ENCODE measurements around the gene SEMA4B.

DNA sequence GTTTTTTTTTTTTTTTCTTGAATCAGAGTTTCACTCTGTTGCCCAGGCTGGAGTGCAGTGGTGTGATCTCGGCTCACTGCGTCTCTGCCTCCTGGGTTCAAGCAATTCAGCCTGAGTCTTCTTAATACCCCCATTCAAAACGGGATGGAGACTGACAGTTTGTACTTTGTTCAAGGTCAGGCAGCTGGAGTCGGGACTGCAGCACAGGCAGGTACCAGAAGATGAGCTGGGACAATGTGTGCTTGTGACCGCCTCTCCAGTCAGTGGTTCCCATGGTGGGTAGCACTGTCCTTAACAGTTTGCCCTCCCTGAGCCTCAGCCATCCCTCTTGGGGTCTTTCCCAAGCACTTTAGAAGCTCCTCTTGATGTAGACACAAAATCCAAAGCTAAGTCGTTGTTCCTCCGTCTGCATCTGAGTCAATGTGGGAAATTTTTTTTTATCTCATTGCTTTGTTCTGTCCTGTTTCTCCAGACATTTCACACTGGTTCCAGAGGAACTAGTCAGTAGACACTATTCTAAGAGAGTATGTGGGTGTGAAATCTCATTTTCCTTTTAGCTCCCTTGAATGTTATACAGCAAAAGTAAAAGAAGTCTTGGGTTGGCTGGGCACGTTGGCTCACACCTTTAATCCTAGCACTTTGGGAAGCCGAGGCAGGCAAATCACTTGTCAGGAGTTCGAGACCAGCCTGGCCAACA, 43.0 kb downstream of the SEMA4B start:
- TF ChIP-seq, protein P1, sequence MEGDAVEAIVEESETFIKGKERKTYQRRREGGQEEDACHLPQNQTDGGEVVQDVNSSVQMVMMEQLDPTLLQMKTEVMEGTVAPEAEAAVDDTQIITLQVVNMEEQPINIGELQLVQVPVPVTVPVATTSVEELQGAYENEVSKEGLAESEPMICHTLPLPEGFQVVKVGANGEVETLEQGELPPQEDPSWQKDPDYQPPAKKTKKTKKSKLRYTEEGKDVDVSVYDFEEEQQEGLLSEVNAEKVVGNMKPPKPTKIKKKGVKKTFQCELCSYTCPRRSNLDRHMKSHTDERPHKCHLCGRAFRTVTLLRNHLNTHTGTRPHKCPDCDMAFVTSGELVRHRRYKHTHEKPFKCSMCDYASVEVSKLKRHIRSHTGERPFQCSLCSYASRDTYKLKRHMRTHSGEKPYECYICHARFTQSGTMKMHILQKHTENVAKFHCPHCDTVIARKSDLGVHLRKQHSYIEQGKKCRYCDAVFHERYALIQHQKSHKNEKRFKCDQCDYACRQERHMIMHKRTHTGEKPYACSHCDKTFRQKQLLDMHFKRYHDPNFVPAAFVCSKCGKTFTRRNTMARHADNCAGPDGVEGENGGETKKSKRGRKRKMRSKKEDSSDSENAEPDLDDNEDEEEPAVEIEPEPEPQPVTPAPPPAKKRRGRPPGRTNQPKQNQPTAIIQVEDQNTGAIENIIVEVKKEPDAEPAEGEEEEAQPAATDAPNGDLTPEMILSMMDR (IDR thresholded peaks at IDR 0.05; ENCODE audit: insufficient read depth, low read length, poor library complexity, severe bottlenecking), result no peak
- no peak for TF ChIP-seq EZH2phosphoT487 (conservative IDR thresholded peaks at IDR 0.05; ENCODE audit: low read length)
